HepG2 (cell line): ENCODE results near the gene RPS2. TPM values are rescaled to one million over a fixed set of nuclear protein-coding genes. Genes with fewer than 3 reads are reported as not detected.

Experiments used
- ATAC-seq: fragments of 200-7000 bp; cut with Tn5 transposase; 3 replicates; pipeline ENCODE4 v1.9.1; 2020; ENCODE audit warnings: mild to moderate bottlenecking, moderate library complexity
- BruUV-seq: library from RNA; stranded (reverse); fragments of 400-500 nt; replicated peaks from 2 replicates; lab custom pipeline; 2021; lab: Mats Ljungman, UMichigan
- CTCF ChIA-PET: fragments of 300-600 bp; formaldehyde crosslinking; extraction: SDS; loops from one replicate; lab custom pipeline; 2021; ENCODE audit warnings: low total read pairs, inconsistent platforms, low intra/inter-chr PET ratio; lab: Yijun Ruan, JAX
- POLR2A ChIA-PET: fragments of 350-600 bp; sonication (Branson Sonifier 250); formaldehyde crosslinking; loops from one replicate; lab custom pipeline; 2020; ENCODE audit warnings: antibody characterized with exemption, inconsistent platforms; lab: Yijun Ruan, JAX
- DNase-seq: peaks from one replicate; pipeline ENCODE4 v3.0.0-alpha.2; 2015; ENCODE audit warnings: low spot score
- FAIRE-seq: peaks from 3 replicates; lab custom pipeline; 2011; peaks lifted over from hg19 to GRCh38; lab: Jason Lieb, UNC
- H2AFZ ChIP-seq: one replicate; pipeline ENCODE4 v1.6.1; 2011; ENCODE audit warnings: low read length, inconsistent platforms
- H3K27ac ChIP-seq: fragments of 300-600 bp; 3 replicates; pipeline ENCODE4 v1.8.0; 2011; ENCODE audit warnings: mixed run types, mild to moderate bottlenecking, mixed read lengths, low read length, inconsistent platforms; ENCODE audit not compliant: insufficient read depth; ENCODE audit errors: extremely low read length
- H3K27me3 ChIP-seq, 2 experiments: fragments of 200-600 bp in 1 of 2; 2 replicates in 1 of 2; 3 replicates in 1 of 2; pipeline versions ENCODE4 v1.6.0 to v1.8.0; 2011; ENCODE audit warnings: low read length in 2 of 2, mild to moderate bottlenecking in 2 of 2, moderate library complexity in 2 of 2, inconsistent platforms in 1 of 2; ENCODE audit not compliant: insufficient read depth in 2 of 2, control insufficient read depth in 1 of 2
- H3K36me3 ChIP-seq, 2 experiments: fragments of 200-600 bp in 1 of 2; replicated peaks in 1 of 2; 2 replicates in 1 of 2; 3 replicates in 1 of 2; pipeline versions ENCODE4 v1.5.1 to v1.8.0; 2011; ENCODE audit warnings: low read length in 2 of 2, inconsistent platforms in 1 of 2; ENCODE audit not compliant: insufficient read depth in 2 of 2, control insufficient read depth in 1 of 2
- H3K4me1 ChIP-seq: 2 replicates; pipeline ENCODE4 v1.5.1; 2012; ENCODE audit warnings: low read length, inconsistent platforms; ENCODE audit not compliant: insufficient read depth
- H3K4me2 ChIP-seq: 2 replicates; pipeline ENCODE4 v1.6.0; 2011; ENCODE audit warnings: low read depth, low read length, inconsistent platforms
- H3K4me3 ChIP-seq, 3 experiments: fragments of 200-600 bp in 1 of 3; sonication (generic), shearing (Covaris generic) in 1 of 3; replicated peaks in 1 of 3; 2 replicates each; pipeline ENCODE4 v1.5.1; 2011 to 2016; ENCODE audit warnings: low read length in 3 of 3, inconsistent platforms in 2 of 3, low read depth in 2 of 3, mild to moderate bottlenecking in 2 of 3, control low read depth in 1 of 3, mixed read lengths in 1 of 3; ENCODE audit not compliant: insufficient read depth in 1 of 3
- H3K79me2 ChIP-seq: one replicate; pipeline ENCODE4 v1.6.1; 2011; ENCODE audit warnings: low read length, inconsistent platforms; ENCODE audit not compliant: insufficient read depth
- H3K9ac ChIP-seq: 2 replicates; pipeline ENCODE4 v1.6.0; 2011; ENCODE audit warnings: mild to moderate bottlenecking, low read depth, low read length, inconsistent platforms; ENCODE audit not compliant: insufficient read depth
- H3K9me3 ChIP-seq: 2 replicates; pipeline ENCODE4 v1.5.1; 2012; ENCODE audit warnings: mild to moderate bottlenecking, low read length
- H4K20me1 ChIP-seq: 2 replicates; pipeline ENCODE4 v1.6.0; 2011; ENCODE audit warnings: inconsistent platforms, mild to moderate bottlenecking, low read length, moderate library complexity; ENCODE audit not compliant: insufficient read depth
- BCL3 ChIP-seq: sonication (generic); formaldehyde crosslinking; IDR thresholded peaks from 2 replicates; pipeline ENCODE4 v1.5.1; 2020; ENCODE audit warnings: mild to moderate bottlenecking, missing genetic modification reagents, moderate library complexity
- CBFB ChIP-seq: sonication (generic); formaldehyde crosslinking; IDR thresholded peaks from 2 replicates; pipeline ENCODE4 v1.4.0; 2020; ENCODE audit warnings: missing genetic modification reagents
- NR0B2 ChIP-seq: sonication (generic); formaldehyde crosslinking; IDR thresholded peaks from 2 replicates; pipeline ENCODE4 v1.4.0; 2020; ENCODE audit warnings: mild to moderate bottlenecking, missing genetic modification reagents
- POLR2A ChIP-seq, 2 experiments: IDR thresholded peaks; 2 replicates each; pipeline ENCODE4 v1.6.1; 2011; ENCODE audit warnings: low read depth in 2 of 2, low read length in 2 of 2, mild to moderate bottlenecking in 1 of 2, moderate library complexity in 1 of 2; ENCODE audit not compliant: insufficient read depth in 1 of 2
- RXRA ChIP-seq: sonication (generic); formaldehyde crosslinking; IDR thresholded peaks from 2 replicates; pipeline ENCODE4 v1.5.1; 2020; ENCODE audit warnings: missing genetic modification reagents
- ZFY ChIP-seq: sonication (generic); formaldehyde crosslinking; IDR thresholded peaks from 2 replicates; pipeline ENCODE4 v1.4.0; 2020; ENCODE audit warnings: missing genetic modification reagents
- ZNF30 ChIP-seq: sonication (generic); formaldehyde crosslinking; IDR thresholded peaks from 2 replicates; pipeline ENCODE4 v1.5.0; 2020; ENCODE audit warnings: mild to moderate bottlenecking, missing genetic modification reagents
- ZNF318 ChIP-seq: sonication (generic); formaldehyde crosslinking; IDR thresholded peaks from 2 replicates; pipeline ENCODE4 v1.4.0; 2020; ENCODE audit warnings: mild to moderate bottlenecking, missing genetic modification reagents
- ZNF883 ChIP-seq: sonication (generic); formaldehyde crosslinking; IDR thresholded peaks from 2 replicates; pipeline ENCODE4 v1.5.1; 2020; ENCODE audit warnings: mild to moderate bottlenecking, missing genetic modification reagents; ENCODE audit errors: not compliant biosample characterization
- WGBS: methylation state at CpG from one replicate; pipeline ENCODE4 v1.1.6; 2017; ENCODE audit warnings: low lambda C conversion rate; 5-methylcytosine and 5-hydroxymethylcytosine counted together
- in situ Hi-C: cut with HindIII; loops from 2 replicates; pipeline ENCODE4 v1.10.0; 2017; ENCODE audit warnings: low pct_unique_long_range_greater_than_20kb; ENCODE audit not compliant: extremely low pct_ligation_motif_present
- intact Hi-C: fragments of 100-400 bp; cut with micrococcal nuclease; formaldehyde crosslinking; loops from one replicate; pipeline ENCODE4 v1.10.0; 2022; ENCODE audit not compliant: unreplicated experiment
- polyA plus RNA-seq, 8 experiments: library from polyadenylated mRNA; depleted of rRNA in 3 of 8; stranded (reverse) in 7 of 8; unstranded in 1 of 8; fragments of >200 nt; fragmentation: Illumina TruSeq in 4 of 8; extraction: Trizol in 4 of 8; gene quantifications; 2 replicates each; pipeline versions ENCODE4 v1.2.1 to v1.2.3, GENCODE V29; 2011 to 2016; ENCODE audit warnings: low read depth in 4 of 8, missing spikeins in 1 of 8, mixed read lengths in 1 of 8; ENCODE audit not compliant: insufficient read depth in 1 of 8
- total RNA-seq, 5 experiments: library from RNA; depleted of rRNA; stranded (reverse); fragments of >200 nt; fragmentation: Illumina TruSeq; extraction: Trizol; gene quantifications; 2 replicates each; pipeline ENCODE4 v1.2.3, GENCODE V29; 2016; ENCODE audit warnings: low read depth in 1 of 5
- TF ChIP-seq, protein P1 (sequence below): sonication (generic); formaldehyde crosslinking; IDR thresholded peaks from 2 replicates; pipeline ENCODE4 v1.5.0; 2020; ENCODE audit warnings: mild to moderate bottlenecking, missing genetic modification reagents, borderline replicate concordance

RPS2 gene
- total and polyA plus RNA-seq, 2 of the 13 experiments (the other 11 are each of a cell fraction or from before 2014, with no cell fraction given): 1,908 to 4,514 TPM

- Histone ChIP-seq H3K36me3 (peaks cover 3 to 19% of the 10 kb centered on the region in 2 experiments; a peak in 3 of 5 replicates), H3K27ac (peak overlapping the region; percentile 73), H3K4me1 (peaks cover 41% of the 10 kb centered on the region), H3K9ac (peak overlapping the region; percentile 96), H3K27me3 (no peaks in the 10 kb centered on the region; a peak in 1 of 5 replicates), H4K20me1 (peaks cover 34% of the 10 kb centered on the region), H3K4me3 (peak overlapping the region; percentile 84 to 94 (median 92)), H3K79me2 (peaks cover 33% of the 10 kb centered on the region), H3K9me3 (no peaks in the 10 kb centered on the region), H2AFZ (no peak overlapping the region), H3K4me2 (peak overlapping the region; percentile 100)
- no peak for DNase-seq
- BruUV-seq: TSS peak; percentile 84
- no peak for ATAC-seq
- ChIA-PET CTCF (no interaction called here), POLR2A (interaction anchor here (0.8 to 3.1 kb wide), 46 partner anchors 8 to 536 kb away, joined by 3 to 131 read pairs (median 7); partner anchors contain the start of genes ECI1, EME2, FAHD1 and GFER)
- 2% methylated on average over 13 of the region's 24 CpGs for WGBS
- no peak for TF ChIP-seq ZNF883 (CRISPR knock-in tag)
- TF ChIP-seq, protein P1, sequence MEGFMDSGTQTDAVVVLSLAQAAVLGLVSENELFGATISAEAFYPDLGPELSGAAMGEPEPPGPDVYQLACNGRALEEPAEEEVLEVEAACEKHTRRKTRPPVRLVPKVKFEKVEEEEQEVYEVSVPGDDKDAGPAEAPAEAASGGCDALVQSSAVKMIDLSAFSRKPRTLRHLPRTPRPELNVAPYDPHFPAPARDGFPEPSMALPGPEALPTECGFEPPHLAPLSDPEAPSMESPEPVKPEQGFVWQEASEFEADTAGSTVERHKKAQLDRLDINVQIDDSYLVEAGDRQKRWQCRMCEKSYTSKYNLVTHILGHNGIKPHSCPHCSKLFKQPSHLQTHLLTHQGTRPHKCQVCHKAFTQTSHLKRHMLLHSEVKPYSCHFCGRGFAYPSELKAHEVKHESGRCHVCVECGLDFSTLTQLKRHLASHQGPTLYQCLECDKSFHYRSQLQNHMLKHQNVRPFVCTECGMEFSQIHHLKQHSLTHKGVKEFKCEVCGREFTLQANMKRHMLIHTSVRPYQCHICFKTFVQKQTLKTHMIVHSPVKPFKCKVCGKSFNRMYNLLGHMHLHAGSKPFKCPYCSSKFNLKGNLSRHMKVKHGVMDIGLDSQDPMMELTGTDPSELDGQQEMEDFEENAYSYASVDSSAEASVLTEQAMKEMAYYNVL (CRISPR knock-in tag): 0 out of 2 replicates have a peak, but pooled peaks have one; percentile 0
- 0 out of 2 replicates have a peak, but pooled peaks have one; percentile 0 for TF ChIP-seq CBFB (CRISPR knock-in tag)
- peak; percentile 67; the same call in 1 of the 2 replicates for TF ChIP-seq NR0B2 (CRISPR knock-in tag)
- no peak for TF ChIP-seq ZFY (CRISPR knock-in tag)
- TF ChIP-seq ZNF30 (CRISPR knock-in tag): peak; percentile 21; the same call in 1 of the 2 replicates
- no peak for TF ChIP-seq RXRA (CRISPR knock-in tag)
- TF ChIP-seq POLR2A (IDR thresholded peaks at IDR 0.05; ENCODE audit: insufficient read depth in 1 of 2, low read depth in 2 of 2, low read length in 2 of 2): peak in 1 of 2 experiments; percentile 18; a peak in 2 of 4 replicates
- 0 out of 2 replicates have a peak, but pooled peaks have one; percentile 54 for TF ChIP-seq ZNF318 (CRISPR knock-in tag)
- 0 out of 2 replicates have a peak, but pooled peaks have one; percentile 20 for TF ChIP-seq BCL3 (CRISPR knock-in tag)
- no peak for FAIRE-seq
- intact Hi-C loops (no loop called here), in situ Hi-C loops (no loop called here)
Measured at GRCh38 chr16:1965396-1966001, 873 bp upstream of the RPS2 start.
